Measurements from ENCODE around the gene OLFM1. TPM values are rescaled to one million over a fixed set of nuclear protein-coding genes. Genes with fewer than 3 reads are reported as not detected.

The OLFM1 gene
- total and polyA plus RNA-seq, 2 donors = 21.8 to 45.7 TPM

- H3K27ac ChIP-seq (ENCODE audit: low read depth) = no peak overlapping the region
- 77% methylated on average over 20 of the region's 20 CpGs for WGBS
- no peaks in the 10 kb centered on the region for H3K4me1 ChIP-seq (ENCODE audit: insufficient read depth)
- no peak for DNase-seq (ENCODE audit: extremely low spot score)
- no peaks in the 10 kb centered on the region for H3K36me3 ChIP-seq (ENCODE audit: insufficient read depth)
- no peak overlapping the region for H3K4me3 ChIP-seq (ENCODE audit: low read depth, low read length)
These were observed 2.3 kb upstream of the OLFM1 start for GRCh38 chr9:135084881-135085760.

- peak; percentile 67 for DNase-seq (ENCODE audit: extremely low spot score)
- Histone ChIP-seq H3K4me1 (ENCODE audit: insufficient read depth) (no peaks in the 10 kb centered on the region), H3K36me3 (ENCODE audit: insufficient read depth) (no peaks in the 10 kb centered on the region), H3K4me3 (ENCODE audit: low read depth, low read length) (no peak overlapping the region), H3K27ac (ENCODE audit: low read depth) (no peak overlapping the region)
- 8% methylated on average over 30 of the region's 30 CpGs for WGBS
These were observed 1.5 kb upstream of the OLFM1 start for GRCh38 chr9:135085830-135086546.

- H3K4me3 ChIP-seq (ENCODE audit: low read depth, low read length) = peak overlapping the region; percentile 46
- WGBS = 12% methylated on average over 61 of the region's 61 CpGs
- no peak overlapping the region for H3K27ac ChIP-seq (ENCODE audit: low read depth)
- DNase-seq (ENCODE audit: extremely low spot score) = no peak
- no peaks in the 10 kb centered on the region for H3K36me3 ChIP-seq (ENCODE audit: insufficient read depth)
- no peaks in the 10 kb centered on the region for H3K4me1 ChIP-seq (ENCODE audit: insufficient read depth)
These were observed 625 bp upstream of the OLFM1 start for GRCh38 chr9:135086597-135087488.

- Histone ChIP-seq H3K4me3 (ENCODE audit: low read depth, low read length) (peak overlapping the region; percentile 46), H3K36me3 (ENCODE audit: insufficient read depth) (no peaks in the 10 kb centered on the region), H3K27ac (ENCODE audit: low read depth) (no peak overlapping the region), H3K4me1 (ENCODE audit: insufficient read depth) (no peaks in the 10 kb centered on the region)
- WGBS = under 1% methylated on average over 57 of the region's 57 CpGs
- DNase-seq (ENCODE audit: extremely low spot score) = no peak
These were observed 455 bp downstream of the OLFM1 start for GRCh38 chr9:135087899-135088347.

GRCh38 chr9:135088348-135088978 lies 995 bp downstream of the OLFM1 start:
- H3K36me3 ChIP-seq (ENCODE audit: insufficient read depth) = no peaks in the 10 kb centered on the region
- no peaks in the 10 kb centered on the region for H3K4me1 ChIP-seq (ENCODE audit: insufficient read depth)
- WGBS = 1% methylated on average over 45 of the region's 45 CpGs
- peak overlapping the region; percentile 46 for H3K4me3 ChIP-seq (ENCODE audit: low read depth, low read length)
- H3K27ac ChIP-seq (ENCODE audit: low read depth) = no peak overlapping the region
- DNase-seq (ENCODE audit: extremely low spot score) = no peak

GRCh38 chr9:135088979-135089847 lies 1.7 kb downstream of the OLFM1 start:
- 48% methylated on average over 35 of the region's 35 CpGs for WGBS
- H3K4me3 ChIP-seq (ENCODE audit: low read depth, low read length) = peak overlapping the region; percentile 46
- no peaks in the 10 kb centered on the region for H3K36me3 ChIP-seq (ENCODE audit: insufficient read depth)
- no peak overlapping the region for H3K27ac ChIP-seq (ENCODE audit: low read depth)
- no peaks in the 10 kb centered on the region for H3K4me1 ChIP-seq (ENCODE audit: insufficient read depth)
- DNase-seq (ENCODE audit: extremely low spot score) = no peak

- DNase-seq (ENCODE audit: extremely low spot score) = no peak
- 92% methylated on average over 7 of the region's 7 CpGs for WGBS
- Histone ChIP-seq H3K36me3 (ENCODE audit: insufficient read depth) (no peaks in the 10 kb centered on the region), H3K27ac (ENCODE audit: low read depth) (no peak overlapping the region), H3K4me1 (ENCODE audit: insufficient read depth) (no peaks in the 10 kb centered on the region), H3K4me3 (ENCODE audit: low read depth, low read length) (no peak overlapping the region)
These were observed 2.6 kb downstream of the OLFM1 start for GRCh38 chr9:135090081-135090480.

GRCh38 chr9:135090547-135090946 lies 3.1 kb downstream of the OLFM1 start:
- WGBS = 64% methylated on average over 5 of the region's 5 CpGs
- no peak overlapping the region for H3K4me3 ChIP-seq (ENCODE audit: low read depth, low read length)
- no peaks in the 10 kb centered on the region for H3K36me3 ChIP-seq (ENCODE audit: insufficient read depth)
- H3K4me1 ChIP-seq (ENCODE audit: insufficient read depth) = no peaks in the 10 kb centered on the region
- no peak for DNase-seq (ENCODE audit: extremely low spot score)
- H3K27ac ChIP-seq (ENCODE audit: low read depth) = no peak overlapping the region

GRCh38 chr9:135091545-135091944 lies 4.1 kb downstream of the OLFM1 start:
- Histone ChIP-seq H3K4me1 (ENCODE audit: insufficient read depth) (no peaks in the 10 kb centered on the region), H3K36me3 (ENCODE audit: insufficient read depth) (no peaks in the 10 kb centered on the region), H3K4me3 (ENCODE audit: low read depth, low read length) (no peak overlapping the region), H3K27ac (ENCODE audit: low read depth) (no peak overlapping the region)
- no peak for DNase-seq (ENCODE audit: extremely low spot score)
- WGBS = 82% methylated on average over 1 of the region's 1 CpG

GRCh38 chr9:135093111-135093510 lies 5.6 kb downstream of the OLFM1 start:
- no peak overlapping the region for H3K4me3 ChIP-seq (ENCODE audit: low read depth, low read length)
- no peak for DNase-seq (ENCODE audit: extremely low spot score)
- no peak overlapping the region for H3K27ac ChIP-seq (ENCODE audit: low read depth)
- no peaks in the 10 kb centered on the region for H3K4me1 ChIP-seq (ENCODE audit: insufficient read depth)
- H3K36me3 ChIP-seq (ENCODE audit: insufficient read depth) = no peaks in the 10 kb centered on the region
- WGBS = 78% methylated on average over 5 of the region's 5 CpGs

GRCh38 chr9:135093911-135094584 lies 6.6 kb downstream of the OLFM1 start:
- no peak overlapping the region for H3K4me3 ChIP-seq (ENCODE audit: low read depth, low read length)
- no peaks in the 10 kb centered on the region for H3K4me1 ChIP-seq (ENCODE audit: insufficient read depth)
- 49% methylated on average over 13 of the region's 13 CpGs for WGBS
- DNase-seq (ENCODE audit: extremely low spot score) = no peak
- H3K36me3 ChIP-seq (ENCODE audit: insufficient read depth) = no peaks in the 10 kb centered on the region
- H3K27ac ChIP-seq (ENCODE audit: low read depth) = no peak overlapping the region
